ENCODE data around the gene PRSS33. TPM values are rescaled to one million over a fixed set of nuclear protein-coding genes. Genes with fewer than 3 reads are reported as not detected.

Gene PRSS33
- polyA plus RNA-seq, 3 donors: not detected

DNA sequence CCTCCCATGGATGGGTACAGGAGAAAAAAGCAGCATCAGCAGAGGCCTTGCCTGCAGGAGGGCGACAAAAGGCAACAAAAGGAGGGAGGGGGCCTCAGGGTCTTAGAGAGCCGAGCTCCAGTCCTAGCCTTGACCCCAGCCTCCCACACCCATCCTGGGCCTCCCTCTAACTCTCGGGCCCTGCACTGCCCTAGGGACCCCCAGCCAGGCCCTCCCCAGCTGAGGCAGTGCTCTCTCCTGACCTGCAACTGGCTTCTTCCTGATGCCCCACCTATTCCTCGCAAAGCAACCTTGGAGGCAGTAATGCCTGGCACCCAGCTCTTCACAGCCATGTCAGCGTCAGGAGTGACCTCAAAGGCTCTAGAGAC lies 50.1 kb downstream of the PRSS33 start:
- no peak overlapping the region for H3K27ac ChIP-seq (ENCODE audit: low read depth, low read length)
- 82 to 84% (median 83%) methylated on average over 5 of the region's 5 CpGs for WGBS, 3 donors

DNA sequence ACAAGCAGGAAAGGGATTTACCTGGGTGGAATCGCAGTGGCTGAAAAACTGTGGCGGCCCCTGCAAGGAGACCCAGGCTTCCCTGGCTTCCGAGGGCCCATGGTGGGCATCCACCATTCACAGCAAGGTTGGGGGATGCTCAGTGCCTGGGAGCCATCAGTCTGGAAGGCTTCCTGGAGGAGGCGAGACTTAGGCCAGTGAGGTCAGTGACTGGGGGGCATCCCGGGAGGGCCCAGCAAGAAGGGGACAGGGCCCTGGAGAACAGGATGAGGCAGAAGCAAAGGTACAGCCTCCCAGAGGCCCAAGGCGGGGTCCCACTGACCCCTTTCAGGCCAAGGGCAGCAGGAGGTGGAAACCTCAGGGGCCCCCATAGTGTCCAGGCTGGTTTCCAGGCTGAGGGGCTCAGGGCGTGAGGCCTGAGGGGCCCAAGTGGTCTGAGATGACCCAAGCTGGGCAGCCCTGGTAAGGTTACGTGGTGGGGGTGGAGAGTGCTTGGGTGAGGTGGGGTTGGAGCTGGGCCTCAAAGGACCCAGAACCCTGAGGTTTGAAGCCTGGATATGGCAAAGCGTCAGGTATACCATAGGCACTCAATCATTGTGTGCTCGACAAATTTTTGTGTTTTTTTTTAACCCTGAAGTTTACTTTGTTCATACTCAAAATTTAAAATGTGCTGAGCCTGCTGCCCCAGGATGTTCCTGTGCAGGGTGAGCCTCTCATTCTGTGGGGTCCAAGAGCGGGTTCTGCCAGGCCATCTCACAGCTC lies 50.7 kb downstream of the PRSS33 start:
- WGBS, 3 donors: 89 to 92% (median 89%) methylated on average over 11 of the region's 11 CpGs
- H3K27ac ChIP-seq (ENCODE audit: low read depth, low read length): no peak overlapping the region

DNA sequence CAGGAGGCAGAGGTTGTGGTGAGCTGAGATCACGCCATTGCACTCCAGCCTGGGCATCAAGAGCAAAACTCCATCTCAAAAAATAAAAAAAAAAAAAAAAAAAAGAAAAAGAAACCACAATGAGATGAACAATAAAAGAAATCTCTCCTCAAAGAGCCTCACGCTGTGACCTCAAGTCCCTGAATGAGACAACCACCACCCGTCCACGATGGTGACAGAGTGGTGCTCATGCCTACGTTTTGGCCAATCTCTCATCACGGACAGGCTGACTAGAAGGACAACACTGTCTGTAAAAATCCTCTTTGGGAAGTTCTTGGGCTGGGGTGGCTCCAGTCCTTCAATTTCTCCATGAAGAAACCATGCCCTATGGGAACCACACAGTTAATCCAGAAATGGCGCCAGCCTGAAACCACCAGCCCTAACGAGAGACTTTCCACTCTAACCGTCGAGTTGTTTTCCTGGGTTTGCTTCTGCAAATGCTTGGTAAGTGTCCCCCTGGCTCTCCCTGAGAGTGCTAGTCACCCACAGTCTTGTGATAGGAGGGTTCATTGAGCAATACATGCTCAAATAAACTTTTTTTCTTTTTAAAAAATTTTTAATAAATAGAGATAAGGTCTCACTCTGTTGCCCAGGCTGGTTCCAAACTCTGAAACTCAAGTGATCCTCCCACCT lies 52.4 kb downstream of the PRSS33 start:
- H3K27ac ChIP-seq (ENCODE audit: low read depth, low read length): no peak overlapping the region
- WGBS, 3 donors: 67 to 78% (median 68%) methylated on average over 10 of the region's 10 CpGs

Other genes with a start within 250 kb of the PRSS33 start
- 10 to 100 TPM; 10.6 to 19.0 (median 15.0) TPM for gene PDPK1, start 249.5 kb downstream of the PRSS33 start, polyA plus RNA-seq
- gene KCTD5, start 105.0 kb downstream of the PRSS33 start, polyA plus RNA-seq: 10 to 100 TPM in 2 of 3 donors, 1 to 10 TPM in 1; 6.5 to 17.1 (median 12.2) TPM
- gene PRSS27, start 67.3 kb downstream of the PRSS33 start, polyA plus RNA-seq: 1 to 10 TPM in 2 of 3 donors, under 1 TPM in 1; 0.68 to 1.7 (median 1.3) TPM
- gene SRRM2, start 34.9 kb downstream of the PRSS33 start, polyA plus RNA-seq: 100 to 1,000 TPM; 342 to 782 (median 459) TPM
- gene ELOB, start 10.3 kb downstream of the PRSS33 start, polyA plus RNA-seq: 100 to 1,000 TPM; 158 to 472 (median 364) TPM
- gene PRSS41, start 10.9 kb upstream of the PRSS33 start, polyA plus RNA-seq: not detected
- gene PRSS21, start 29.7 kb upstream of the PRSS33 start, polyA plus RNA-seq: under 1 TPM in 2 of 3 donors, not detected in 1; 0.39 to 0.77 TPM
- 1 to 10 TPM in 1 of 3 donors, under 1 TPM in 1, not detected in 1; 0.18 to 2.4 TPM for gene ZG16B, start 42.7 kb upstream of the PRSS33 start, polyA plus RNA-seq
- 1 to 10 TPM in 2 of 3 donors, not detected in 1; 1.2 to 7.9 TPM for gene PRSS22, start 70.6 kb upstream of the PRSS33 start, polyA plus RNA-seq
- gene FLYWCH2, start 95.7 kb upstream of the PRSS33 start, polyA plus RNA-seq: 10 to 100 TPM; 15.8 to 43.1 (median 32.4) TPM
- 10 to 100 TPM in 2 of 3 donors, 1 to 10 TPM in 1; 8.8 to 23.7 (median 20.9) TPM for gene FLYWCH1, start 124.4 kb upstream of the PRSS33 start, polyA plus RNA-seq
- under 1 TPM in 2 of 3 donors, not detected in 1; 0.07 to 0.22 TPM for gene KREMEN2, start 176.7 kb upstream of the PRSS33 start, polyA plus RNA-seq
- gene PAQR4, start 181.8 kb upstream of the PRSS33 start, polyA plus RNA-seq: 1 to 10 TPM; 2.9 to 7.7 (median 4.7) TPM
- gene PKMYT1, start 192.9 kb upstream of the PRSS33 start, polyA plus RNA-seq: 1 to 10 TPM in 2 of 3 donors, under 1 TPM in 1; 0.90 to 2.2 (median 1.5) TPM
- gene CLDN9, start 225.4 kb upstream of the PRSS33 start, polyA plus RNA-seq: 1 to 10 TPM in 1 of 3 donors, under 1 TPM in 1, not detected in 1; 0.30 to 2.8 TPM
- gene CLDN6, start 230.6 kb upstream of the PRSS33 start, polyA plus RNA-seq: under 1 TPM in 1 of 3 donors, not detected in 2; 0.86 TPM
- gene TNFRSF12A, start 232.8 kb upstream of the PRSS33 start, polyA plus RNA-seq: 100 to 1,000 TPM in 1 of 3 donors, 10 to 100 TPM in 2; 23.7 to 149 (median 50.2) TPM
- 100 to 1,000 TPM in 1 of 3 donors, 10 to 100 TPM in 2; 28.0 to 107 (median 55.0) TPM for gene HCFC1R1, start 236.4 kb upstream of the PRSS33 start, polyA plus RNA-seq
- 10 to 100 TPM; 11.3 to 25.2 (median 24.8) TPM for gene THOC6, start 236.5 kb upstream of the PRSS33 start, polyA plus RNA-seq
- gene BICDL2, start 249.4 kb upstream of the PRSS33 start, polyA plus RNA-seq: 10 to 100 TPM in 1 of 3 donors, 1 to 10 TPM in 1, under 1 TPM in 1; 0.45 to 77.9 (median 2.8) TPM

Data from adipose tissue (tissue), 3 donors.